ENCODE data around the gene ZFHX2. TPM values are rescaled to one million over a fixed set of nuclear protein-coding genes. Genes with fewer than 3 reads are reported as not detected.
A peak's percentile ranks its signal among the peaks of the same experiment; 100 is the strongest.

Gene ZFHX2
- total and polyA plus RNA-seq, 2 of the 13 experiments (the other 11 are each of a cell fraction or from before 2014, with no cell fraction given), result 0.17 to 0.44 TPM

DNA sequence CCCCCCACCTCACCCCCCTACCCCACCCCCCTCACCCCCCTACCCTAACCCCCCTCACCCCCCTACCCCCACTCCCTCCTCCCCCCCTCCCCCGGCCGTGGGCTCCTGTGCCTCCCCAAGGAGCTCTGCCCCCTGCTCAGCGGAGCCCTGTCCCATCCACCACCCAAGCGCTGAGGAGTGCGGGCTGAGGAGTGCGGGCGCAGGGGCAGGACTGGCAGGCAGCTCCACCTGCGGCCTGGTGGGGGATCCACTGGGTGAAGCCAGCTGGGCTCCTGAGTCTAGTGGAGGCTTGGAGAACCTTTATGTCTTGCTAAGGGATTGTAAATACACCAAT lies 29.4 kb upstream of the ZFHX2 start (continued):
- TF ChIP-seq ZNF501 (CRISPR knock-in tag; IDR thresholded peaks at IDR 0.05), result no peak
- TF ChIP-seq, protein P1, sequence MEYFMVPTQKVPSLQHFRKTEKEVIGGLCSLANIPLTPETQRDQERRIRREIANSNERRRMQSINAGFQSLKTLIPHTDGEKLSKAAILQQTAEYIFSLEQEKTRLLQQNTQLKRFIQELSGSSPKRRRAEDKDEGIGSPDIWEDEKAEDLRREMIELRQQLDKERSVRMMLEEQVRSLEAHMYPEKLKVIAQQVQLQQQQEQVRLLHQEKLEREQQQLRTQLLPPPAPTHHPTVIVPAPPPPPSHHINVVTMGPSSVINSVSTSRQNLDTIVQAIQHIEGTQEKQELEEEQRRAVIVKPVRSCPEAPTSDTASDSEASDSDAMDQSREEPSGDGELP (IDR thresholded peaks at IDR 0.05; ENCODE audit: borderline replicate concordance, low read depth), result peak; percentile 91
- TF ChIP-seq ZNF83 (CRISPR knock-in tag; IDR thresholded peaks at IDR 0.05; ENCODE audit: borderline replicate concordance), result no peak
- no peak for TF ChIP-seq ZNF101 (CRISPR knock-in tag; IDR thresholded peaks at IDR 0.05; ENCODE audit: borderline replicate concordance, low read depth)
- no peak for TF ChIP-seq RAD51 (IDR thresholded peaks at IDR 0.05; ENCODE audit: borderline replicate concordance)
- TF ChIP-seq HNRNPK (IDR thresholded peaks at IDR 0.05; ENCODE audit: low read depth, low read length, poor library complexity, severe bottlenecking), result peak; percentile 99
- TF ChIP-seq ZNF792 (CRISPR knock-in tag; IDR thresholded peaks at IDR 0.05), result no peak
- TF ChIP-seq AHR (CRISPR knock-in tag; IDR thresholded peaks at IDR 0.05), result peak; percentile 22; the same call in 1 of the 2 replicates
- no peak for TF ChIP-seq MXD4 (CRISPR knock-in tag; IDR thresholded peaks at IDR 0.05)
- no peak for TF ChIP-seq HCFC1 (IDR thresholded peaks at IDR 0.05; ENCODE audit: low read depth, low read length)
- TF ChIP-seq, protein P2, sequence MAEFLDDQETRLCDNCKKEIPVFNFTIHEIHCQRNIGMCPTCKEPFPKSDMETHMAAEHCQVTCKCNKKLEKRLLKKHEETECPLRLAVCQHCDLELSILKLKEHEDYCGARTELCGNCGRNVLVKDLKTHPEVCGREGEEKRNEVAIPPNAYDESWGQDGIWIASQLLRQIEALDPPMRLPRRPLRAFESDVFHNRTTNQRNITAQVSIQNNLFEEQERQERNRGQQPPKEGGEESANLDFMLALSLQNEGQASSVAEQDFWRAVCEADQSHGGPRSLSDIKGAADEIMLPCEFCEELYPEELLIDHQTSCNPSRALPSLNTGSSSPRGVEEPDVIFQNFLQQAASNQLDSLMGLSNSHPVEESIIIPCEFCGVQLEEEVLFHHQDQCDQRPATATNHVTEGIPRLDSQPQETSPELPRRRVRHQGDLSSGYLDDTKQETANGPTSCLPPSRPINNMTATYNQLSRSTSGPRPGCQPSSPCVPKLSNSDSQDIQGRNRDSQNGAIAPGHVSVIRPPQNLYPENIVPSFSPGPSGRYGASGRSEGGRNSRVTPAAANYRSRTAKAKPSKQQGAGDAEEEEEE (CRISPR knock-in tag; IDR thresholded peaks at IDR 0.05; ENCODE audit: borderline replicate concordance), result no peak; the same call in 1 of the 2 replicates
- TF ChIP-seq ZNF556 (CRISPR knock-in tag; IDR thresholded peaks at IDR 0.05; ENCODE audit: borderline replicate concordance), result no peak
- TF ChIP-seq KDM5B (CRISPR knock-in tag; IDR thresholded peaks at IDR 0.05; ENCODE audit: borderline replicate concordance), result no peak
- no peak for TF ChIP-seq SMAD1 (CRISPR knock-in tag; IDR thresholded peaks at IDR 0.05; ENCODE audit: borderline replicate concordance, low read depth)
- TF ChIP-seq LBX2 (CRISPR knock-in tag; IDR thresholded peaks at IDR 0.05; ENCODE audit: borderline replicate concordance), result no peak
- TF ChIP-seq, protein P3, sequence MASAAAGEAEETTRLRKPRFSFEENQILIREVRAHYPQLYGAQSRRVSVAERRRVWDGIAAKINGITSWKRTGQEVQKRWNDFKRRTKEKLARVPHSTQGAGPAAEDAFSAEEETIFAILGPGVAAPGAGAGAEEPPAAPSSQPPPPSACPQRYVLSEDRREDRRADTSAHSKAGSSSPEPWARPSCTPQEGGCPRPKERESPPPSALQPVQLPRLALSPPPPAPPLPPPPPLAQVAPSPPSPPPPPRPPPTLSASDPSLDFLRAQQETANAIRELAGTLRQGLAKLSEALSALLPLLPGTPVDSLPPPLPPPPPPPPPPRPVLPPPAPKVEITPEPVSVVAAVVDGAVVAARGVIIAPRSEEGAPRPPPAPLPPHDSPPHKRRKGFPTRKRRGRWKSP (CRISPR knock-in tag; IDR thresholded peaks at IDR 0.05), result no peak
- no peak for TF ChIP-seq ZBTB3 (CRISPR knock-in tag; IDR thresholded peaks at IDR 0.05; ENCODE audit: borderline replicate concordance, low read depth)
- no peak for TF ChIP-seq REL (CRISPR knock-in tag; conservative IDR thresholded peaks at IDR 0.05)
- no peak for TF ChIP-seq ZNF460 (CRISPR knock-in tag; IDR thresholded peaks at IDR 0.05; ENCODE audit: borderline replicate concordance)
- no peak for TF ChIP-seq ZNF615 (CRISPR knock-in tag; IDR thresholded peaks at IDR 0.05; ENCODE audit: borderline replicate concordance)
- TF ChIP-seq, protein P4, sequence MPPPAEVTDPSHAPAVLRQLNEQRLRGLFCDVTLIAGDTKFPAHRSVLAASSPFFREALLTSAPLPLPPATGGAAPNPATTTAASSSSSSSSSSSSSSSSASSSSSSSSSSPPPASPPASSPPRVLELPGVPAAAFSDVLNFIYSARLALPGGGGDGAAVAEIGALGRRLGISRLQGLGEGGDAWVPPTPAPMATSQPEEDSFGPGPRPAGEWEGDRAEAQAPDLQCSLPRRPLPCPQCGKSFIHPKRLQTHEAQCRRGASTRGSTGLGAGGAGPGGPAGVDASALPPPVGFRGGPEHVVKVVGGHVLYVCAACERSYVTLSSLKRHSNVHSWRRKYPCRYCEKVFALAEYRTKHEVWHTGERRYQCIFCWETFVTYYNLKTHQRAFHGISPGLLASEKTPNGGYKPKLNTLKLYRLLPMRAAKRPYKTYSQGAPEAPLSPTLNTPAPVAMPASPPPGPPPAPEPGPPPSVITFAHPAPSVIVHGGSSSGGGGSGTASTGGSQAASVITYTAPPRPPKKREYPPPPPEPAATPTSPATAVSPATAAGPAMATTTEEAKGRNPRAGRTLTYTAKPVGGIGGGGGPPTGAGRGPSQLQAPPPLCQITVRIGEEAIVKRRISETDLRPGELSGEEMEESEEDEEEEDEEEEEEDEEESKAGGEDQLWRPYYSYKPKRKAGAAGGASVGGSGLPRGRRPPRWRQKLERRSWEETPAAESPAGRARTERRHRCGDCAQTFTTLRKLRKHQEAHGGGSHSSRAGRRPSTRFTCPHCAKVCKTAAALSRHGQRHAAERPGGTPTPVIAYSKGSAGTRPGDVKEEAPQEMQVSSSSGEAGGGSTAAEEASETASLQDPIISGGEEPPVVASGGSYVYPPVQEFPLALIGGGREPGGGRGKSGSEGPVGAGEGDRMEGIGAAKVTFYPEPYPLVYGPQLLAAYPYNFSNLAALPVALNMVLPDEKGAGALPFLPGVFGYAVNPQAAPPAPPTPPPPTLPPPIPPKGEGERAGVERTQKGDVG (CRISPR knock-in tag; IDR thresholded peaks at IDR 0.05; ENCODE audit: borderline replicate concordance), result 0 out of 2 replicates have a peak, but pooled peaks have one; percentile 28
- no peak for TF ChIP-seq ZNF282 (IDR thresholded peaks at IDR 0.05; ENCODE audit: partially characterized antibody)
- no peak for TF ChIP-seq FOXP1 (IDR thresholded peaks at IDR 0.05)
- TF ChIP-seq FOXP1 (CRISPR knock-in tag; IDR thresholded peaks at IDR 0.05), result no peak
- TF ChIP-seq SRY (CRISPR knock-in tag; IDR thresholded peaks at IDR 0.05), result no peak

All from HepG2 (cell line).